ENCODE data around the gene EBF3. TPM values are rescaled to one million over a fixed set of nuclear protein-coding genes. Genes with fewer than 3 reads are reported as not detected.

EBF3 gene
- total RNA-seq, 1 experiment from 2014 or later = 0.22 TPM

GRCh38 chr10:129792864-129793263 is 171.2 kb downstream of the EBF3 start:
- H3K4me1 ChIP-seq (ENCODE audit: insufficient read depth, low read length) = no peaks in the 10 kb centered on the region
- no peak overlapping the region for H2BK20ac ChIP-seq (ENCODE audit: low read depth, low read length, poor library complexity, severe bottlenecking)
- H2AFZ ChIP-seq (ENCODE audit: low read length) = no peak overlapping the region
- DNase-seq = no peak
- H3K18ac ChIP-seq (ENCODE audit: insufficient read length, low read depth, low read length) = no peak overlapping the region
- no peak overlapping the region for H2BK12ac ChIP-seq (ENCODE audit: insufficient read length, low read depth, low read length)
- H3K14ac ChIP-seq (ENCODE audit: insufficient read depth, low read length) = no peak overlapping the region
- H4K91ac ChIP-seq (ENCODE audit: insufficient read length, low read depth, low read length) = no peak overlapping the region
- no peak overlapping the region; a peak in 1 of 7 replicates for H3K27ac Mint-ChIP-seq
- no peak overlapping the region for H3T11ph ChIP-seq (ENCODE audit: low read length)
- no peaks in the 10 kb centered on the region for H3K9me3 ChIP-seq (ENCODE audit: control insufficient read depth, low read depth, low read length)
- H3K27ac ChIP-seq (ENCODE audit: insufficient read length, low read depth, low read length) = no peak overlapping the region
- 0 out of 4 replicates have a peak, but pooled peaks cover 0 to 2% of the 10 kb centered on the region in 2 experiments for H3K4me1 Mint-ChIP-seq
- no peak overlapping the region for H3K4me3 Mint-ChIP-seq
- H3K27me3 Mint-ChIP-seq (ENCODE audit: low read depth) = no peaks in the 10 kb centered on the region
- H3K56ac ChIP-seq (ENCODE audit: insufficient read length, low read depth, low read length) = no peak overlapping the region
- no CpG with 5 or more reads among the region's 10 CpGs for WGBS (ENCODE audit: extremely low coverage, insufficient read length, low lambda C conversion rate)
- H3K23ac ChIP-seq (ENCODE audit: insufficient read length, low read depth, low read length) = no peak overlapping the region
- no peaks in the 10 kb centered on the region for H3K23me2 ChIP-seq (ENCODE audit: insufficient read length, low read depth, low read length, poor library complexity, severe bottlenecking)
- no peak overlapping the region for H3K9ac ChIP-seq (ENCODE audit: extremely low read depth, insufficient read length, low read length)
- H2BK5ac ChIP-seq (ENCODE audit: insufficient read length, low read length) = no peak overlapping the region
- no peak overlapping the region for H3K4me2 ChIP-seq (ENCODE audit: insufficient read depth, insufficient read length, low read length)
- no peaks in the 10 kb centered on the region for H3K36me3 Mint-ChIP-seq (ENCODE audit: insufficient read depth in 1 of 3, low read depth in 3 of 3)
- H4K8ac ChIP-seq (replicated peaks; ENCODE audit: insufficient read length, low read depth, low read length) = no peak overlapping the region
- H2BK15ac ChIP-seq (ENCODE audit: low read depth, low read length) = no peak overlapping the region
- no peak for TF ChIP-seq CTCF (conservative IDR thresholded peaks at IDR 0.05)
- peaks cover 0 to 3% of the 10 kb centered on the region in 2 experiments; a peak in 1 of 5 replicates for H3K9me3 Mint-ChIP-seq
- H4K20me1 ChIP-seq (ENCODE audit: control insufficient read depth, insufficient read depth, insufficient read length) = no peaks in the 10 kb centered on the region
- H3K27me3 ChIP-seq (ENCODE audit: insufficient read depth, low read length) = no peaks in the 10 kb centered on the region
- no peaks in the 10 kb centered on the region for H3K79me1 ChIP-seq (ENCODE audit: insufficient read depth, low read depth, low read length, poor library complexity, severe bottlenecking)
- no peaks in the 10 kb centered on the region for H3K79me2 ChIP-seq (ENCODE audit: insufficient read depth, low read length)
- H2AK5ac ChIP-seq (ENCODE audit: insufficient read length, low read length) = no peak overlapping the region
- H4K5ac ChIP-seq (ENCODE audit: insufficient read length, low read depth, low read length) = no peak overlapping the region
- no peak overlapping the region for H3K4ac ChIP-seq (ENCODE audit: low read depth, low read length)
- H2BK120ac ChIP-seq (ENCODE audit: low read depth, low read length, poor library complexity, severe bottlenecking) = no peak overlapping the region
